Esophagus squamous epithelium (tissue), 5 donors: ENCODE results near the gene JADE1. TPM values are rescaled to one million over a fixed set of nuclear protein-coding genes. Genes with fewer than 3 reads are reported as not detected.

Source experiments
- DNase-seq: peaks from one replicate; lab custom pipeline; 2025; lab: John Stamatoyannopoulos, UW
- H3K27ac ChIP-seq, 4 donors: fragments of 200-600 bp; sonication (generic); one replicate each; pipeline ENCODE4 v1.5.1; 2016 to 2019; ENCODE audit warnings: mild to moderate bottlenecking in 1 of 4
- H3K27me3 ChIP-seq, 4 donors: fragments of 200-600 bp; sonication (generic); 1 replicate in 3 of 4; 2 replicates in 1 of 4; pipeline versions ENCODE4 v1.5.1 to v1.6.0; 2017 to 2021; ENCODE audit warnings: antibody characterized with exemption in 1 of 4
- H3K36me3 ChIP-seq, 3 donors: fragments of 200-600 bp; sonication (generic); one replicate each; pipeline ENCODE4 v1.5.1; 2016 to 2019
- H3K4me1 ChIP-seq, 3 donors: fragments of 200-600 bp; sonication (generic); one replicate each; pipeline ENCODE4 v1.5.1; 2017 to 2019
- H3K4me3 ChIP-seq, 4 donors: fragments of 200-600 bp; sonication (generic); 1 replicate in 3 of 4; 2 replicates in 1 of 4; pipeline ENCODE4 v1.5.1; 2016 to 2019; ENCODE audit warnings: mild to moderate bottlenecking in 2 of 4, moderate library complexity in 1 of 4
- H3K9me3 ChIP-seq, 3 donors: fragments of 200-600 bp; sonication (generic); one replicate each; pipeline ENCODE4 v1.5.1; 2016 to 2019
- CTCF ChIP-seq, 6 experiments: fragments of 450-650 bp in 4 of 6; fragments of 200-600 bp in 2 of 6; sonication (generic) in 2 of 6; IDR thresholded peaks; one replicate each; pipeline ENCODE4 v1.5.1; 2016 to 2019; ENCODE audit warnings: antibody characterized with exemption in 6 of 6, mild to moderate bottlenecking in 4 of 6, moderate library complexity in 4 of 6
- POLR2A ChIP-seq, 4 donors: fragments of 450-650 bp; IDR thresholded peaks; one replicate each; pipeline ENCODE4 v1.6.1; 2017; ENCODE audit warnings: antibody characterized with exemption in 4 of 4, mild to moderate bottlenecking in 4 of 4, moderate library complexity in 3 of 4
- WGBS, 2 donors: methylation state at CpG; one replicate each; pipeline ENCODE4 v1.1.5; 2018; 5-methylcytosine and 5-hydroxymethylcytosine counted together
- intact Hi-C: fragments of 100-400 bp; cut with DNase I; formaldehyde crosslinking; loops from one replicate; pipeline ENCODE4 v1.15.0; 2022
- total RNA-seq, 4 donors: library from RNA; depleted of rRNA; stranded (reverse); fragments of >200 nt; gene quantifications; one replicate each; pipeline ENCODE4 v1.1.0, GENCODE V29; 2016
- donor health status: DM: yes; HTN: yes; CAD: no.

JADE1 gene
- total RNA-seq, 4 donors from 2014 or later = 3.6 to 27.1 (median 8.3) TPM

GRCh38 chr4:128869776-128870509, 60.4 kb downstream of the JADE1 start:
- peaks cover 8 to 92% (median 10%) of the 10 kb centered on the region in 3 donors for H3K36me3 ChIP-seq
- no peaks in the 10 kb centered on the region for H3K27me3 ChIP-seq
- TF ChIP-seq CTCF (IDR thresholded peaks at IDR 0.05) = no peak
- TF ChIP-seq POLR2A (IDR thresholded peaks at IDR 0.05) = no peak
- no peak overlapping the region for H3K27ac ChIP-seq
- no peaks in the 10 kb centered on the region for H3K9me3 ChIP-seq
- H3K4me1 ChIP-seq = peaks cover 0 to 4% (median 0%) of the 10 kb centered on the region in 3 donors
- no peak overlapping the region for H3K4me3 ChIP-seq
- intact Hi-C loops = loop anchor here (10.0 kb wide), 3 partner anchors 305 to 675 kb away; no protein-coding TSS in a partner anchor
- DNase-seq = no peak
- WGBS, 2 donors = 92 to 94% methylated on average over 2 of the region's 2 CpGs

- Histone ChIP-seq H3K4me3 (no peak overlapping the region), H3K27me3 (no peaks in the 10 kb centered on the region), H3K27ac (no peak overlapping the region), H3K9me3 (no peaks in the 10 kb centered on the region), H3K4me1 (no peaks in the 10 kb centered on the region), H3K36me3 (peaks cover 8 to 76% (median 10%) of the 10 kb centered on the region in 3 donors)
- WGBS, 2 donors = 86% methylated on average over 9 of the region's 9 CpGs
- intact Hi-C loops = no loop called here
- DNase-seq = no peak
- TF ChIP-seq CTCF (IDR thresholded peaks at IDR 0.05) (no peak), POLR2A (IDR thresholded peaks at IDR 0.05) (no peak)
Measured at GRCh38 chr4:128871948-128872347, 62.4 kb downstream of the JADE1 start.

GRCh38 chr4:128876200-128876599, 66.7 kb downstream of the JADE1 start:
- H3K36me3 ChIP-seq = peaks cover 7 to 34% (median 10%) of the 10 kb centered on the region in 3 donors
- TF ChIP-seq CTCF (IDR thresholded peaks at IDR 0.05) (no peak), POLR2A (IDR thresholded peaks at IDR 0.05) (no peak)
- no peak overlapping the region for H3K27ac ChIP-seq
- 96% methylated on average over 2 of the region's 2 CpGs for WGBS, 2 donors
- no peaks in the 10 kb centered on the region for H3K9me3 ChIP-seq
- no peaks in the 10 kb centered on the region for H3K4me1 ChIP-seq
- intact Hi-C loops = no loop called here
- no peak for DNase-seq
- no peaks in the 10 kb centered on the region for H3K27me3 ChIP-seq
- H3K4me3 ChIP-seq = no peak overlapping the region

- no peak for TF ChIP-seq POLR2A (IDR thresholded peaks at IDR 0.05)
- TF ChIP-seq CTCF (IDR thresholded peaks at IDR 0.05) = no peak
- Histone ChIP-seq H3K36me3 (peaks cover 0 to 22% (median 0%) of the 10 kb centered on the region in 3 donors), H3K27me3 (no peaks in the 10 kb centered on the region), H3K27ac (no peak overlapping the region), H3K4me1 (no peaks in the 10 kb centered on the region), H3K4me3 (no peak overlapping the region), H3K9me3 (no peaks in the 10 kb centered on the region)
- no peak for DNase-seq
- intact Hi-C loops = no loop called here
- 91 to 97% methylated on average over 4 of the region's 4 CpGs for WGBS, 2 donors
Measured at GRCh38 chr4:128877934-128878333, 68.4 kb downstream of the JADE1 start.

- DNase-seq = no peak
- TF ChIP-seq POLR2A (IDR thresholded peaks at IDR 0.05) (no peak), CTCF (IDR thresholded peaks at IDR 0.05) (no peak)
Measured at GRCh38 chr4:128879283-128879682, 69.8 kb downstream of the JADE1 start.

More at GRCh38 chr4:128879283-128879682, 69.8 kb downstream of the JADE1 start:
- intact Hi-C loops = no loop called here
- no peaks in the 10 kb centered on the region for H3K9me3 ChIP-seq
- peaks cover 0 to 9% (median 0%) of the 10 kb centered on the region in 3 donors for H3K36me3 ChIP-seq
- no peak overlapping the region for H3K27ac ChIP-seq
- no peak overlapping the region for H3K4me3 ChIP-seq
- no peaks in the 10 kb centered on the region for H3K27me3 ChIP-seq
- 78 to 97% methylated on average over 2 of the region's 2 CpGs for WGBS, 2 donors
- no peaks in the 10 kb centered on the region for H3K4me1 ChIP-seq
